ENCODE results near the gene FARSA.

DNA sequence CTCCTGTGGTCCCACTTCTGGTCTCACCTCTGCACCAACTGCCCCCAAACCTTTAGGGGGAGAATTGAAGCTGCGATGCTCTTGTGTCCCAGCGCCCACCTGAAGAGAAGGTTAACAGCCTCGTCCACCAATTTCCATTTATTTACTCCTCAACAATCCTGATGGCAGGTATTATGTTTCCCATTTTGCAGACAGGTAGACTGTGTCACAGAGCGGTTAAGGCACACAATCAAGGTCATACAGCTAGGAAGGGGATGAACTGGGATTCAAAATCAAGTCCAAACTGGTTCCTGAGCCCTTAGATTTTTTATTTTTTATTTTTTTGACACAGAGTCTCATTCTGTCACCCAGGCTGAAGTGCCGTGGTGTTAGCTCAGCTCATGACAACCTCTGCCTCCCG lies 58.4 kb downstream of the FARSA start:
- TF ChIP-seq, protein P1, sequence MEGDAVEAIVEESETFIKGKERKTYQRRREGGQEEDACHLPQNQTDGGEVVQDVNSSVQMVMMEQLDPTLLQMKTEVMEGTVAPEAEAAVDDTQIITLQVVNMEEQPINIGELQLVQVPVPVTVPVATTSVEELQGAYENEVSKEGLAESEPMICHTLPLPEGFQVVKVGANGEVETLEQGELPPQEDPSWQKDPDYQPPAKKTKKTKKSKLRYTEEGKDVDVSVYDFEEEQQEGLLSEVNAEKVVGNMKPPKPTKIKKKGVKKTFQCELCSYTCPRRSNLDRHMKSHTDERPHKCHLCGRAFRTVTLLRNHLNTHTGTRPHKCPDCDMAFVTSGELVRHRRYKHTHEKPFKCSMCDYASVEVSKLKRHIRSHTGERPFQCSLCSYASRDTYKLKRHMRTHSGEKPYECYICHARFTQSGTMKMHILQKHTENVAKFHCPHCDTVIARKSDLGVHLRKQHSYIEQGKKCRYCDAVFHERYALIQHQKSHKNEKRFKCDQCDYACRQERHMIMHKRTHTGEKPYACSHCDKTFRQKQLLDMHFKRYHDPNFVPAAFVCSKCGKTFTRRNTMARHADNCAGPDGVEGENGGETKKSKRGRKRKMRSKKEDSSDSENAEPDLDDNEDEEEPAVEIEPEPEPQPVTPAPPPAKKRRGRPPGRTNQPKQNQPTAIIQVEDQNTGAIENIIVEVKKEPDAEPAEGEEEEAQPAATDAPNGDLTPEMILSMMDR (IDR thresholded peaks at IDR 0.05 in 4 of 5, conservative IDR thresholded peaks at IDR 0.05 in 1 of 5), result no peak
- TF ChIP-seq POLR2A (IDR thresholded peaks at IDR 0.05), result no peak
